AML-193 (cell line): ENCODE data around the gene ALDH4A1.
"Not testable (repeated sequence)": the region's sequence is repeated elsewhere in the genome, so short reads cannot be mapped to it uniquely, and the experiment has no call there.

ENCODE experiments used
- DNase-seq, 2 experiments: peaks; one replicate each; lab custom pipeline; 2025; lab: John Stamatoyannopoulos, UW

The ALDH4A1 gene

GRCh38 chr1:18900303-18900841, 2.0 kb downstream of the ALDH4A1 start:
- DNase-seq = no peak

DNA sequence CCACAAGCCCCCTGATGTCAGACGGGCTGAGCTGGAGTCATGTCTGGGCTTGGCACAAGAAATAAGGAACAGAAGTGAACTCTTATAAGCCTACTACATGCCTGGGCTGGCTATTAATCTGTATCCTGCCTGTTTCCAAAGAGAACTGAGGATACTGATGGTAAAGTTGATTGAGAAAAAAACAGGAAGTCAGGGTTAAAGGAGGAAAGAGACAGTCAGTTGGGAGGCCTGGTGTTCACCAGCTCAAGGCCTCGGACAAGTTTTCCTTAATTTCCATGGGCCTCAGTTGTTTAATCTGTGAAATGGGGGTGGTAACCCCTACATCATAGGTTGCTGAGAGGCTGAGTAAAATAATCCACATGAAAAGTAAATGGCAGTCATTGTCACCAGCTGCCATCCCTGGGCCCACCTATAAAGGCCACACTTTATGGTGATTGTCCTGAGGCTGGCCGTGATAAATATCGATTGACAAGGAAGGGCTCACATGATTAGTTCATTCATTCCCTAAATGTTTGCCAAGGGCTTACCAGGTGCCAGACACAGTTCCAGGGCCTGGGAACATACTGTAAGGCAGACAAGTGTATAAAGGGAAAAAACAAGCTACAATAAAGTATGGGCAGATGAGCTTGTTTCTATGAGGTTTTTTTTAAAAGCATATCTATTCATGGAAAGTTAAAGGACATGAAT, 2.8 kb downstream of the ALDH4A1 start:
- no peak for DNase-seq

GRCh38 chr1:18898567-18898966, 3.8 kb downstream of the ALDH4A1 start:
- DNase-seq = no peak

GRCh38 chr1:18895317-18895716, 7.0 kb downstream of the ALDH4A1 start:
- no peak for DNase-seq

DNA sequence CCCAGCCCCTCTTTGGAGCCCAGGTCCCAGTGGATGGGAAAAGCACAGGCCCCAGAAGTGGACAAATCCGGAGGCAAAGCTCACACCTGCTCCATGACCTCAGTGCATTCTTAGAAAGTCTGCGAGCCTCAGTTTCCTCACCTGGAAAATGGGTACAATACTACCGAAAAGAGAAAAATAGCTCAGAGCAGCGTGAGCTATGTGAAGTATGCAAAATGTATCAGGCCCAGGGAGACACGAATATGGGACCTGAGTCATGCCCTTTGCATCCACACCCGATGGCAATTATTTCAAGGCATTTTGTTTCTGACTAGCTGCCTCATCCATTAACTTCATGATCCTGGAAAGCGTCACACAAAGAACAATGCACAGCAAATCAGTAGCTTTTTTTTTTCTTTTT, 9.2 kb downstream of the ALDH4A1 start:
- no peak for DNase-seq

DNA sequence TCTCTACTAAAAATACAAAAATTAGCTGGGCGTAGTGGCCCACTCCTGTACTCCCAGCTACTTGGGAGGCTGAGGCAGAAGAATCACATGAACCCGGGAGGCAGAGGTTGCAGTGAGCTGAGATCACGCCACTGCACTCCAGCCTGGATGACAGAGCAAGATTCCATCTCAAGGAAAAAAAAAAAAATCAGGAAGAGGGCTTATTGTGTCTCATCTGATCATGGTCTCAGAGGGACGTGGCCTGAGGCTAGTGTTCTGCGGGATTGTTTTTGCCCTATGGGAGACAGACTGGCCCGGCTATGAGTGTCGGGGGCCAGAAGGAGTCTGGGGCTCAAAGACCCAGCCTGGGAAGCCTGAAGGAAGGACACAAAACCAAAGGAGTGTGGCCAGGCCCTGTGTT, 10.5 kb downstream of the ALDH4A1 start:
- not testable (repeated sequence) for DNase-seq

- no peak for DNase-seq
Observed at GRCh38 chr1:18891426-18891780, 11.0 kb downstream of the ALDH4A1 start.

DNA sequence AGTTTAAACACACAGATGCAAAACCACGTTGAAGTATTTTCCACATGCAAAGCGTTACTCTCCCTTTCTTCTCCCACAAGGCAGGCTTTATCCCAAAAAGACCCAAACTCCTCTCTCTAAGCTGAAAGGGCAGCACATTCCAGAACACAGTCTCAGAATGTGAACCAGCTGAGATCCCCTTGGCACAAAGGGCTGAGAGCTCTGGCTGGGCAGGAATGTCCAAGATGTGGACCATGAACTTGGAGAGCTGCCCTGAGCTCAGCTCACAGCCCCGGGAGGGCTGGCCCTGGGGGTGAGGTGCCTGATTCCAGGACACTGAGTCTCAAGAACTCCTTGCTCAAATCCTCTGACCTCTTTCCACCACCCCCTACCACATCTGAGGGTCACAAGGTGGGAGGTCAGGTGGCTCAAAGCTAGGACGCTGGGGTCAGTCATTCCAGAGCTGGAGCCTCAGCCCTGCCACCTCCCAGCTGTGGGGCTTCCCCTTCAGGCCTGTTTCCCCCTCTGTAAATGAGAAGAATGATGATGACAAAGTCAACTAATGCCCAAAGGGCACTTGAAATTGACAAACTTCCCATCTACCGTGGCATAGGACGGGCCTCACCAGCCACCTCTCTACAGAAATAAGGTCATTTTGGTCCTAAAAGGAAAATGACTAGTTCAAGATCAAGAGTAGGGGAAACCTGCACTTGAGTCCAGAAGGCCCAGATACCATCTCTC, 11.5 kb downstream of the ALDH4A1 start:
- DNase-seq = no peak

- no peak for DNase-seq
Observed at GRCh38 chr1:18886003-18886335, 16.4 kb downstream of the ALDH4A1 start.

DNA sequence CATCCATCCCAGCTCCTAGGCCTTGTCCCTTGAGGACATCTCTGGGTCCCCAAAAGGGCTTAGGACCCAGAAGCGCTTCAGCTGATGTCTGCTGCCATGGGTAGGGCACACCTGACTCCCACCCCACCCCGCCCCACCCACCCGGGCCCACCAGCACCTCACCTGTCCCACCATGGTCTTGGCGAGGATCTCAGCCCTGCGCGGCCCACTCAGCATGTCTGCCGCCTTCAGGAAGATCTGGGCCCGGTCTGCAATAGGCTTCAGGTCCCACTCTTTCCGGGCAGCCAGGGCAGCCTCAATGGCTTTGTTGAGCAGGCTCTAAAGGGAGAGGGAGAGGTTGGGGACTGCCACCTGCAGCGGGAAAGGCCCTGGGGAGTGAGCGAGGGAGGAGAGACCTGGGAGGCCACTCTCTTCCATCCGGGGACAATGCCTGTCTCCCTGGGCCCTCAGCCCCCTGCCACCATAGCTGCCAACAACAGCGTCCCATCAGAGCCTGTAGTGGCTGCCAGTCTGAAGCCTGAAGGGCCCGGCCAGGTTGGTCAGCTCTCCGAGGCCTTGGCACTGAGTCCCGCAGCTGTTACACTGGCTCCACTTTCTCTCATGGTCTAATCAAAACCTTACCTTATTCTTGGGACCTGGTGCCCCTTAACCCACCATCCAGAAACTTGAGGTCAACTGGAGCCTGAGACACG, 16.9 kb downstream of the ALDH4A1 start:
- no peak for DNase-seq

DNA sequence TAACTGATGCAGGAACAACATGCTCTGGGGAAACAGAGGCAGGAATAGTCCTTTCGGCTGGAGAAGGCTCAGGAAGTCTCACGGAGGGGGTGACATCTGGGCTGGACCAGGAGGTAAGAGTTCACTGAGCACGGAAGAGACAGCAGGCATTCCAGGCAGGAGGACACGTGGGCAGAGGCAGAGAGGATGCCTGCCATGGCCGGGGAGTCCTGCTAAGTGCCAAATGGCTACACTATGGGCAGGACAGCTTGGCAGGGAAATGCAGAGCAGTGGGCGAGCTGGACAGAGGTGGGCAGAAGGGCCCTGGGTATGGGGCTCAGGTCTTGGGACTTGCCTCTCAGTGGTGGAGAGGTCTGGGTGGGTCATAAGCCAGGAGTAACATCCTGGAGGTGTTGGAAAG, 17.6 kb downstream of the ALDH4A1 start:
- no peak for DNase-seq

GRCh38 chr1:18884419-18884717, 18.0 kb downstream of the ALDH4A1 start:
- no peak for DNase-seq

DNA sequence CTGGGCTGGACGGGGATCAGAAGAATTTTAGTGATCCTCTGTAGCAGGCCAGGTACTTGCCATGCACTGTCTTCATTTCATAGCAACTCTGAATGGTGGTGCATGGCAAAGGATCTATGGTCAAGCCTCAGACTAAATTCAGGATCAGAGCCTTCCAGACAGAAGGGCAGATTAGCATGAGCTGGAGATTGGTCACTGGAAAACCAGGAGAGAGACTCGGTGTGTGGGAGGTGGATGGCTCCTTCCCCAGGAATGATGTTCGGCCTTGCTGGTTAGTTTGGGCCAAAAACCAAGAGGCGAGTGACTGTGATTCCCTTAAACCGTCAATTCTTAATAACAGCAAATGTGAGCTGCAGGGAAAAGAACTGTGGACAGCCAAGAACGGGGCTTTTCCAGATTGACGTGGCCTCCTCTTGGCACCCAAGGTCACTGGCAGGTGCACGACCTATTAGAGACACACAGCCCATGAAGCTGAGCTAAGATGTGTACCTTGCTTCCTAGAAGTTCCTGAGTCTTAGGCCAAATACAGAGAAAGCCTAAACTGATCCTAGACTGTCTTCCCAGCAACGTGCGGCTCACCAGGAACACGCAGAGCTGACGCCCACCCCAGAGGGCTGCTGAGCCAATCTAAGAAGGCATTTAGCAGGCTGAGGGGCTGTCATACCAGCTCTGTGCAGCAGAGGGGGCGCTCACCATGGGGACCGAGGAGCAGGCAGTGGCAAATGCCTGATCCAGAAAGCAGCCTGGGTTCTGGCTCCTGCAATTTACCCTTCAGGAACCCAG, 18.5 kb downstream of the ALDH4A1 start:
- peak; percentile 19 to 30 for DNase-seq

- no peak for DNase-seq
Observed at GRCh38 chr1:18883079-18883478, 19.3 kb downstream of the ALDH4A1 start.

GRCh38 chr1:18882486-18882885, 19.9 kb downstream of the ALDH4A1 start:
- no peak for DNase-seq

DNA sequence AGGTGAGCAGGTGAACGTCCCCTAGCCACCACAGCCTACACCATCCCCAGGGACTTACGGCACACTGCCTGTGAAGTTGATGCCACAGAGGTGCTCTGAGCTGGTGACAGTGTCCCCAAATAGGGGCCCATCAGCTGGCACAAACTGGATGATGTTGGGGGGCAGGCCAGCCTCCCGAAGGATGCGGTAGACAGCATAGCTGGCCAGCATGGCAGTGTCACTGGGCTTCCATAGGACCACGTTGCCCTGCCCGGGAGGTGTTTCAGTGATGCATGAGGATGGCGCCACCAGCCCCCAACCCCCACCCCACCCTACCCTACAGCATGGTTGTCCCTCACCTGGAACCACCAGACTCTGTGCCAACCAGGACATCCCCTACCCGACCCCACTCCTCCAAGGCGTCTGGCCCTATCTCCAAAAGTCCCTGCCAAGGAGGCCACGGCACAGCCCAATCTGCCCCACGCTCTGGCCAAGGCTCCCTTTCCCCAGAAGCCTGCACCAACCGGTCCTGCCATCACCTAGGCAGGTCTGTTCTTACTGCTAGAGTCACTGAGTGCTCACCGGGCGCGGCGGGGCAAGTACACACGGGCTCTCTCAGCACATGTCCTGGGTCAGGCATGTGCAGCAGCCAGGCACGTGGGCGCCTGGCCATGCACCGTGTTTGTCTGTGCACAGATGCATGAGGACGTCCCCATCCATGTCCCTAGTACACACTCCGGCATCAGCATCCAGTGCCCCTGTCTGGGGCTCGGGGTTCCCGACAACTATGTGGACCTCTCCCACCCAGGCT, 20.5 kb downstream of the ALDH4A1 start:
- DNase-seq = no peak

GRCh38 chr1:18881164-18881563, 21.2 kb downstream of the ALDH4A1 start:
- DNase-seq = no peak

DNA sequence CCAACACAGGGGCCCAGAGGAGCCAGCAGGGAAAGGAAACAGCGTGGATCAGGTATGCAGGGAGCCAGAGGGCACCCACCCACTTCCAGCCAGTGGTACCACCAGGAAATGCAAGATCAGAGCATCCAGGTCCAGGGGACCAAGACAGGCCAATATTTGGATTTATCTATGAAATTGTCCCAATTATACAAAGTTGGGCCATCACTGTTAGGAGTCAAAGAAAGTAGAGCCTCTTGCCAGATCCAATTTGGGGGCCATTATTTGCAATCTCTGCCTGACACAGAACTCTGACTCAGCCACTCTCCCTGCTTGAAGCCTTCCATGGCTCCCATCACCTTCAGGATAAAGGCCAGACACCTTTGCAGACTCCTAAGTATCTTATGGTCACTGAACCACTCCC, 21.8 kb downstream of the ALDH4A1 start:
- DNase-seq = no peak

DNA sequence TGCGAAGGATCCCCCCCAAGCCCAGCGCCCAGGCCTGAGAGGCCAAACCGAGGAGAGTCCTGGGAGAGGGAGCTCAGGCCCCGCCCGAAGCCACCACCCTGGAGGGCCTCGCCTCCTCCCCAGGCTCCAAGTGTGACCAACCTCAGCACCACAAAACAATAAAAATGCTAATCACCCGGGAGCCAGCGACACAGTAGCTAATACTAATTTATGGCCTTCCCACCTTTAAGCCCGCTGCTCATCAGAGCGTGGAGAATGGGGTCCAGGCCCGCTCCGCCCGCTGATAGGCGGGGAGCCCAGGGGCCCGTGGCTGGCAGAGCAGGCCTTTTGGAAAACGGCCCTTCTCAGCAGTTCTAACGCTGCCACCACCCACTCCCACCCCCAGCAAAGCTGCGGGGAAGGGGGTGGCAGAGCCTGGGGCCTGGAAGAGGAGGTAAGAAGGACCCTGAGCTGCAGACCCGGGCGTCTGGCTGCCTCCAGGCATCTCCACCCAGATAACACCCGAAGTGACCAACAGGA, 22.5 kb downstream of the ALDH4A1 start:
- no peak for DNase-seq

- no peak for DNase-seq
Observed at GRCh38 chr1:18879215-18879790, 23.1 kb downstream of the ALDH4A1 start.
